ENCODE data around the gene LIFR. TPM values are rescaled to one million over a fixed set of nuclear protein-coding genes. Genes with fewer than 3 reads are reported as not detected.

The LIFR gene
- polyA plus RNA-seq, 1 experiment, result 2.7 TPM

DNA sequence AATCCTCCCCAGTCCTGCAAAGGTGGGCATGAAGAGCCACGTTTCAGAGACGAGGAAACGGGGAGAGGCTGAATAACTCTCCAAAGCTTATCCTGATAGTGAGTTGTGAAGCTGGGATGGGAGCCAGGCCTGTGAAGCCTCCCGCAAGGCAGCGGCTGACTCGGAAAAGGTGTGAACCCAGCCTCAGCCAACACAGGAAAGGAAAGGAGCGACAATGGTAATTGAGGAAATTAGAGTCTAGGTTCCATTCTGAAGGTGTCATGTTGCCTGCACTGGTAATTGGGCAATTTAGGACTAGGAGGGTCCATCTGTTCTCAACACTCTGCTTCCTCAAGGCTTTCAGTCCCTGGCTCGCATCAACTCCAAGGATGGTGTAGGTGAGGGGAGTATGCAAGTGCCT is 83.4 kb downstream of the LIFR start:
- Histone ChIP-seq H3K4me3 (ENCODE audit: low read depth, low read length) (no peak overlapping the region), H3K27me3 (ENCODE audit: control insufficient read depth, insufficient read depth, low read length) (no peaks in the 10 kb centered on the region), H3K36me3 (ENCODE audit: control insufficient read depth, insufficient read depth, low read length) (no peaks in the 10 kb centered on the region)
- TF ChIP-seq, protein P1, sequence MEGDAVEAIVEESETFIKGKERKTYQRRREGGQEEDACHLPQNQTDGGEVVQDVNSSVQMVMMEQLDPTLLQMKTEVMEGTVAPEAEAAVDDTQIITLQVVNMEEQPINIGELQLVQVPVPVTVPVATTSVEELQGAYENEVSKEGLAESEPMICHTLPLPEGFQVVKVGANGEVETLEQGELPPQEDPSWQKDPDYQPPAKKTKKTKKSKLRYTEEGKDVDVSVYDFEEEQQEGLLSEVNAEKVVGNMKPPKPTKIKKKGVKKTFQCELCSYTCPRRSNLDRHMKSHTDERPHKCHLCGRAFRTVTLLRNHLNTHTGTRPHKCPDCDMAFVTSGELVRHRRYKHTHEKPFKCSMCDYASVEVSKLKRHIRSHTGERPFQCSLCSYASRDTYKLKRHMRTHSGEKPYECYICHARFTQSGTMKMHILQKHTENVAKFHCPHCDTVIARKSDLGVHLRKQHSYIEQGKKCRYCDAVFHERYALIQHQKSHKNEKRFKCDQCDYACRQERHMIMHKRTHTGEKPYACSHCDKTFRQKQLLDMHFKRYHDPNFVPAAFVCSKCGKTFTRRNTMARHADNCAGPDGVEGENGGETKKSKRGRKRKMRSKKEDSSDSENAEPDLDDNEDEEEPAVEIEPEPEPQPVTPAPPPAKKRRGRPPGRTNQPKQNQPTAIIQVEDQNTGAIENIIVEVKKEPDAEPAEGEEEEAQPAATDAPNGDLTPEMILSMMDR (IDR thresholded peaks at IDR 0.05; ENCODE audit: insufficient read depth, low read depth, low read length), result no peak
- ChIA-PET POLR2A (no interaction called here), CTCF (no interaction called here)
- DNase-seq (ENCODE audit: low read depth), result no peak

DNA sequence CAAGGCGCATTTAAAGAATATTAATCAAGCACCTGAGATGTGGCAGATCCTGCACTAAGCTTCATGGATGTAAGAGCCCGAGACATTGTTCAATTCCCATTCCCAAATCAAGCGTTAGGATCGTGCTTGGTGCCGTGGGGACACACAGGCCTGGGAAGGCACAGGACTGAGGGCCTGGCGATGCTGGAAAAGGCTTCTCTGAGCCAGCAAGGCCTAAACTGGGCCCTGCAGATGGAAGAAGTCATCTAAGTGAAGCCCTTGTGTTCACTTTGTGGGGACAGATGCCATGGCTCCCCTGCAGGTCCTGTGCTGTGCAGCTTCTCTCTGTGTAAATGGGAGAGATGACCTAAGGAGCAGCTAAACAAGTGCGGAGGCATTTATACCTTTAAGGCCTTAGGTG is 83.9 kb downstream of the LIFR start:
- POLR2A ChIA-PET, result no interaction called here
- no peak overlapping the region for H3K4me3 ChIP-seq (ENCODE audit: low read depth, low read length)
- CTCF ChIA-PET, result interaction anchor here (0.8 kb wide), 1 partner anchor 10 kb away, joined by 4 read pairs; no protein-coding TSS in a partner anchor
- H3K27me3 ChIP-seq (ENCODE audit: control insufficient read depth, insufficient read depth, low read length), result no peaks in the 10 kb centered on the region
- TF ChIP-seq, protein P1 (IDR thresholded peaks at IDR 0.05; ENCODE audit: insufficient read depth, low read depth, low read length), result no peak
- no peaks in the 10 kb centered on the region for H3K36me3 ChIP-seq (ENCODE audit: control insufficient read depth, insufficient read depth, low read length)
- no peak for DNase-seq (ENCODE audit: low read depth)

DNA sequence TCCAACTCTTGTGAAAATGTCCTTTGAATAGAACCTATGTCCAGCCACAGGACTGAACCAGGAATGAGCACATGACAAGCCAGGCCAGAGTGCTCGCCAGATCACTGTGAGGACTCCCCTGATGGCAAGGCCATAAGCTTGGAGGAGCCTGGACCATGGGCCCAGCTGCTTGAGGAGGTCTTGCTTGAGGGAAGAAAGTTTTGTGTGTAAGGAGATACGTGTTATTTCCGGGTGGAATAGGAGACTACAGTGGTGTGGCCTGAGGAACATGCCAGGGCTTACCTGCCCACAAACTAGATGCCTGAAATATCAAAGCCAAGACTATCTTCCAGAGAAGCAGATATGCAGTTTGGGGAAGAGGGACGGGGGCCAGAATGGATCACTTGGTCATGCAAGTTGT is 84.7 kb downstream of the LIFR start:
- POLR2A ChIA-PET, result no interaction called here
- Histone ChIP-seq H3K27me3 (ENCODE audit: control insufficient read depth, insufficient read depth, low read length) (no peaks in the 10 kb centered on the region), H3K4me3 (ENCODE audit: low read depth, low read length) (no peak overlapping the region), H3K36me3 (ENCODE audit: control insufficient read depth, insufficient read depth, low read length) (no peaks in the 10 kb centered on the region)
- CTCF ChIA-PET, result interaction anchor here (0.5 to 0.8 kb wide), 2 partner anchors 11 to 24 kb away, joined by 4 read pairs; no protein-coding TSS in a partner anchor
- TF ChIP-seq, protein P1 (IDR thresholded peaks at IDR 0.05; ENCODE audit: insufficient read depth, low read depth, low read length), result no peak
- no peak for DNase-seq (ENCODE audit: low read depth)

DNA sequence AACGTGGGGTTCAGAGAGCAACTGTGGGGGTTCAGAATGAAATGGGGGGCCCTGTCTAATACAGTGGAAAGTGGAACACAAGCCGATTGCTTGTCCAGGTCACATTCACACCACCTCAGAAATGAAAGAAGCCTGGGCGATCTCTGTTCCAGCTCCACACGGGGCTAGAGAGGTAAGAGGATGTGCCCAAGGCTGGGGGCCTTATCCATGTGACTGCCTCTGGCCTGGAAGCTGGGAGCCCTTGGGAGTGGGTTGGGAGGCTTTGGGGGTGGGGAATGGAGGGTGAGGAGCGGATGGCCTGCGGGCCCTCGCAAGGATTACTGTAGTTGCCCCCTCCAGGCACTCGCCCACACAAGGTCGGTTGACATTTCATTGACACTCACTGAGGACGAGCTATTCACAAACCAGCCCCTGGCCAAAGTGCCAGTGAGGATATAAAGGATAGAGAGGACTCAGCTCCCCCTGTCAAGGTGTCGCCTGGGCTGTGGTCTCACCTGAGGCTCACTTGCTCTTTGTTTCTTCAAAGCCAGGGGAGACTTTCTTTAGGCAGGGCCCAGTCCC is 86.7 kb downstream of the LIFR start:
- Histone ChIP-seq H3K36me3 (ENCODE audit: control insufficient read depth, insufficient read depth, low read length) (no peaks in the 10 kb centered on the region), H3K27me3 (ENCODE audit: control insufficient read depth, insufficient read depth, low read length) (no peaks in the 10 kb centered on the region), H3K4me3 (ENCODE audit: low read depth, low read length) (no peak overlapping the region)
- no peak for DNase-seq (ENCODE audit: low read depth)
- CTCF ChIA-PET, result no interaction called here
- POLR2A ChIA-PET, result no interaction called here
- TF ChIP-seq, protein P1 (IDR thresholded peaks at IDR 0.05; ENCODE audit: insufficient read depth, low read depth, low read length), result no peak

DNA sequence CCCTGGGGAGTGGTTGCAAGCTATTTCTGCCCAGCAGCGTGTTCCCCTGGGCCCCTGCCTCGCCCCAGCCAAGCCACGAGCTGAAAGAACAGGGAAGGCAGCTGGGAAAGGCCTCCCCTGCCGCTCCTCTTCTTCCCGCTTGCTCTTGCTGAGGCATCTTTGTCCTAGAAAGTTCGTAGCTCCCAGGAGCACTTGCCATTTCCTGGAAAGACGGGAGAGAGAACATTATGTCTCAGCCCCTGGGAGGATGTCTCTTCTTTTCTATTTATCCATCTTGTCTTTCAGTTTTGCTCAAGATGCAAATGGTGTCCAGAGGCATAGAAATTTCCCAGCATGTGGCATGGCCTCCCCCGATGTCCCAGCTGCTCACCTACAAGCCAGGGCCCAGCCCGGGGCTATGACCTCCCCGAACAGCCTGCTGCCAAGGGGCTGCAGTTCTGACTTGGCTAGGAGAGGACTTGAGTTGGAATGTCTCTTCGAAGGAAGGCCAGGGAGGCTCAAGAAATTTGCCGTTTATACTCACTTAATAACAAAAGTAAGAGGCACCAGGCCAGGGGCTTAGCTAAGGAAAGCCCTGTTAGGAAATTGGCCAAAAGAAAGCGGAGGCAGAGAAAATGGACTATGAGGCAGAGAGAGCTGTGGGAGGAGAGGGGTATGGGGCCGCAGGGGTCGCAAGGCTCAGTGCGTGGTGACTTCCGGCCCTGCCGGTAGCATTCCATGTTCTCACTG is 87.3 kb downstream of the LIFR start:
- Histone ChIP-seq H3K36me3 (ENCODE audit: control insufficient read depth, insufficient read depth, low read length) (no peaks in the 10 kb centered on the region), H3K27me3 (ENCODE audit: control insufficient read depth, insufficient read depth, low read length) (no peaks in the 10 kb centered on the region), H3K4me3 (ENCODE audit: low read depth, low read length) (no peak overlapping the region)
- CTCF ChIA-PET, result interaction anchor here (1.0 to 3.6 kb wide), 2 partner anchors 12 to 27 kb away, joined by 5 to 19 read pairs; no protein-coding TSS in a partner anchor
- DNase-seq (ENCODE audit: low read depth), result no peak
- TF ChIP-seq, protein P1 (IDR thresholded peaks at IDR 0.05; ENCODE audit: insufficient read depth, low read depth, low read length), result no peak
- POLR2A ChIA-PET, result no interaction called here
